ELF-1 (cell line): ENCODE measurements around the gene WNK3.
A peak's percentile ranks its signal among the peaks of the same experiment; 100 is the strongest.
"Not testable (repeated sequence)": the region's sequence is repeated elsewhere in the genome, so short reads cannot be mapped to it uniquely, and the experiment has no call there.

Experiments used
- DNase-seq: peaks from one replicate; pipeline ENCODE4 v3.0.0-alpha.2; 2016; ENCODE audit warnings: low read depth, low spot score

WNK3 gene

GRCh38 chrX:54357414-54358377 is at the start of gene WNK3:
WNK3 (minus strand) TSS chrX:54358046.
- DNase-seq = peak; percentile 97

GRCh38 chrX:54407266-54407665 is 49.4 kb upstream of the WNK3 start:
- no peak for DNase-seq

GRCh38 chrX:54397113-54397512 is 39.3 kb upstream of the WNK3 start:
- no peak for DNase-seq

DNA sequence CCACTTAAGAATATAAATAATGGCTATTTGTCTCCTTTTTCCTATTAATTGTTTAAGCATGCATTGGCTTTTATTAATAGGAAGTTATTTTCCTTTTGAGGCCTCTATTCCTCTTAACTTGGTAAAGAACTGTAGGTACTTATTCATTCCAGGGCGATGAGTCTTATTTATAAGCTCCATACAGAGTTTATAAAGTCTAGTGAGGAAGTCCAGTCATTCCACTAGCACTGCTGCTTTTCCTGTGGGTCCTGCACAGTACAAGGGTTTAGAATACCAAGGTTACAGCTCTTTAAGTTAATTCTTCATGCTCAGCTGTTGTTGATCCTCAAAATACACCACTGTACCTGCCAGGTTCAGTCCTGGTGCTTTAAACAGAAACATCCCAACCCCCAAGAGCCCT is 28.5 kb upstream of the WNK3 start:
- DNase-seq = no peak

DNA sequence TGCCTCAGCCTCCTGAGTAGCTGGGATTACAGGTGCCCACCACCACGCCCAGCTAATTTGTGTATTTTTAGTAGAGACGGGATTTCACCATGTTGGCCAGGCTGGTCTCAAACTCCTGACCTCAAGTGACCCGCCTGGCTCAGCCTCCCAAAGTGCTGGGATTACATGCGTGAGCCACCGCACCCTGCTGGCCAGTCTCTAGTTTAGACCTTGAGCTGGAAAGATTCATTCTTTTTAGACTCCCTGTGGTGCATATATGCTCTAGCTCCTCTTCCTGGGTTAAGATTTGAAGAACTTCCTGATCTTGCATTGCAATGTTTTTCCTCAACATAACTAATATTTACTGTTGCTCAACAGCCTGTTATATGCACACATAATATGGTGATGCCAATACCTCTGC is 26.8 kb upstream of the WNK3 start:
- DNase-seq = peak; percentile 14

DNA sequence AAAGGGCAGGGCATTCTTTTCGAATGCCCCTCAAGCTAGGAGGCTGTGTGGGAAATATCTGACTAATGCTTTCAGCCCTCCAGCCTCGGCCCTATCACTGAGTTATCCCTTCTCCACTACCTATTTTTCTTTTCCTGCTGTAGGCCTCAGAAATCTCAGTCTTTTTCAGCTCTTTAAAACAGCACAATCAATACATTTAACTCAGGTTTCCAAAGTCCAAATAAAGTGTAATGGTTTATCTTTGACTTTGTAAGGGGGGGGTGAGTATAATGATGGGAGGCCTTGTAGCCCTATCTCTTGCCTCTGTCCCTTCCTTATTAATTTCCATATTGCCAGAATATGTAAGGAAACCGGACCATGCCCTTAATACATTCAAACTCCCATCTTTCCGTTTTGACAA is 1.6 kb upstream of the WNK3 start:
- DNase-seq = no peak

GRCh38 chrX:54358424-54359211 is 772 bp upstream of the WNK3 start:
- DNase-seq = peak; percentile 97

GRCh38 chrX:54352677-54353076 is 5.2 kb downstream of the WNK3 start:
- no peak for DNase-seq

DNA sequence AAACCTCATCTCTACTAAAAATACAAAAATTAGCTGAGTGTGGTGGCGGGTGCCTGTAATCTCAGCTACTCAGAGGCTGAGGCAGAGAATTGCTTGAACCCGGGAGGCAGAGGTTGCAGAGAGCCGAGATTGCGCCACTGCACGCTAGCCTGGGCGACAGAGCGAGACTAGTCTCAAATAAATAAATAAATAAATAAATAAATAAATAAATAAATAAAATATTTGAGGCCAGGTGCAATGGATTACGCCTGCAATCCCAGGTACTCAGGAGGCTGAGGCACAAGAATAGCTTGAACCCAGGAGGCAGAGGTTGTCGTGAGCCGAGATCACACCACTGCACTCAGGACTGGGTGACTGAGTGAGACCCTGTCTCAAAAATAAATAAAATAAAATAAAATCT is 20.5 kb downstream of the WNK3 start:
- DNase-seq = not testable (repeated sequence)

DNA sequence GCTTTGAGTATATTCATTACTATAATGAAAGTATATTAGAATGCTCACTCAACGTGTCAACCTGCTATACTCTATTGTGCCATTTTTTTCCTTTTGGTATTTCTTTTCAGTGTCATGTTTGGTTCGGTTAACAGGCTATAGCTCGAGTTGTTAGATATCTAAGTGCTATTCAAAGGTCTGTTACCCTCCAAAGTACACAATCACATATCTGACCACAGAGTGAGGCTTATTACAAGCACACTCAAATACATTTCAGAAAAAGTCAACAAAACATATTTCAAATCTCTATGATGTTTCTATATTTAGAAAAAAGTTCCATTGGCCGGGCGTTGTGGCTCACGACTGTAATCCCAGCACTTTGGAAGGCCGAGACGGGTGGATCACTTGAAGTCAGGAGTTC is 32.8 kb downstream of the WNK3 start:
- DNase-seq = no peak

GRCh38 chrX:54320067-54320466 is 37.8 kb downstream of the WNK3 start:
- no peak for DNase-seq

DNA sequence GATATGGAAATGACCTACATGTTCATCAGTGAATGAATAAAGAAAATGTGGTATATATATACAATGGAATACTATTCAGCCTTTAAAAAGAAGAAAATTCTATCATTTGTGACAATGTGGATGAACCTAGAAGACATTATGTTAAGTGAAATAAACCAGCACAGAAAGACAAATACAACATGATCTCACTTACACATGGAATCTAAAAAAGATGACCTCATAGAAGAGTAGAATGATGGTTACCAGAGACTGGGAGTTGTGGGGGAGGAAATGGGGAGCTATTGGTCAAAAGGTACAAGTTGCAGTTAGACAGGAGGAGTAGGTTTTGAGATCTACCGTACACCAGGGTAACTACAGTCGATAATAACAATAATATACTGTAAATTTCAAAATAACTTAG is 51.5 kb downstream of the WNK3 start:
- no peak for DNase-seq

DNA sequence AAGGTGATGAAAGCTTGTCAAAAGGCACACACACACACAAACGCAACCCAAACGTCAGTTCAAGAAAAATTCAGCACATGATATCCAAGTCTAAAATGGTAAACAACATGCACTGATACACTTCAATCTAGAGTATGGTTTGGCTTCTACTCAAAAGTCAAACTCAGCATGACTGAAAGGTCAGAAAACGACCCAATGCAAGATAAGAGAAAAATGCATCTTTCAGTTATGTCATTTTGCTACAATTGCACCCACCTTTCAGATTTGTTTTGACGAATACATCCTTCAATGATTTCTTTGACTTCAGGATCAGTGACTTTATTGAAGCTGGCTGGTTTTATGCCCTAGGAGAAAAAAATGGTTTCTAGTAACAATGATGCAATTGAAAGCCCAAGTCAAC is 56.3 kb downstream of the WNK3 start:
- DNase-seq = no peak

- DNase-seq = no peak
Measured at GRCh38 chrX:54294306-54294705, 63.5 kb downstream of the WNK3 start.

- no peak for DNase-seq
Measured at GRCh38 chrX:54292755-54293154, 65.1 kb downstream of the WNK3 start.

GRCh38 chrX:54291758-54292157 is 66.1 kb downstream of the WNK3 start:
- DNase-seq = no peak

- DNase-seq = no peak
Measured at GRCh38 chrX:54288968-54289367, 68.9 kb downstream of the WNK3 start.

GRCh38 chrX:54288277-54288676 is 69.6 kb downstream of the WNK3 start:
- no peak for DNase-seq

DNA sequence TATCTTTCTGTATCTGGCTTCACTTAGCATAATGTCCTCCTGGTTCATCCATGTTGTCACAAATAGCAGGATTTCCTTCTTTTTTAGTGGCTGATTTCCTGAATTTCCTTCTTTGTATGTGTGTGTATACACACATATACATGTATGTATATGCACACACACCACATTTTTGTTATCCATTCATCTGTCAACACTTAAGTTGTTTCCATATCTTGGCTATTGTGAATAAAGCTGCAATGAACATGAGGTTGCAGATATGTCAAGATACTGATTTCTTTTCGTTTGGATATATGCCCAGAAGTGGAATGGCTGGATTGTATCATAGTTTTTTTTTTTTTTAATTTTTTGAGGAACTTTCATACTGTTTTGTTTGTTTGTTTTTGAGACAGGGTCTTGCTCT is 76.2 kb downstream of the WNK3 start:
- no peak for DNase-seq

DNA sequence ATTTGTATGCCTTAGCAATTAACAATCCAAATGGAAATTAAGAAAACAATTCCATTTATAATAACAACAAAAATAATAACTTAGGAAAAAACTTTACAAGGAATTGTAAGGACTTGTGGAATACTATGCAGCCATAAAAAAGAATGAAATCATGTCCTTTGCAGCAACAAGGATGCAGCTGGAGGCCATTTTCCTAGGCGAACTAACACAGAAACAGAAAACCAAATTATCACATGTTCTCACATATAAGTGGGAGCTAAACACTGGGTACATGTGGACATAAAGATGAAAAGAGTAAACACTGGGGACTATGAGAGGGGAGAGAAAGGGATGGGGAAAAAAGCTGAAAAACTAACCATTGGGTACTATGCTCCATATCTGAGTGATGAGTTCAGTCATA is 77.4 kb downstream of the WNK3 start:
- no peak for DNase-seq

- no peak for DNase-seq
Measured at GRCh38 chrX:54271664-54272063, 86.2 kb downstream of the WNK3 start.

GRCh38 chrX:54248309-54248708 is 109.5 kb downstream of the WNK3 start:
- DNase-seq = no peak

GRCh38 chrX:54246866-54247265 is 111.0 kb downstream of the WNK3 start:
- no peak for DNase-seq
